GM18873 (cell line): ENCODE measurements around the gene SORCS2.

Experiments used
- ATAC-seq: cut with Tn5 transposase; IDR thresholded peaks from one replicate; pipeline ENCODE4 v1.9.1; 2021; ENCODE audit warnings: mild to moderate bottlenecking, moderate library complexity, moderate number of reproducible peaks; ENCODE audit not compliant: unreplicated experiment, low FRiP score

The SORCS2 gene

GRCh38 chr4:7699825-7700224, 507.5 kb downstream of the SORCS2 start:
- no peak for ATAC-seq

- ATAC-seq = no peak
These were observed 508.3 kb downstream of the SORCS2 start for GRCh38 chr4:7700665-7701064.

GRCh38 chr4:7701866-7702649, 509.7 kb downstream of the SORCS2 start:
- no peak for ATAC-seq

- ATAC-seq = no peak
These were observed 511.4 kb downstream of the SORCS2 start for GRCh38 chr4:7703688-7704087.

- ATAC-seq = no peak
These were observed 511.8 kb downstream of the SORCS2 start for GRCh38 chr4:7704091-7704490.

- ATAC-seq = no peak
These were observed 512.3 kb downstream of the SORCS2 start for GRCh38 chr4:7704625-7705024.

- ATAC-seq = no peak
These were observed 512.7 kb downstream of the SORCS2 start for GRCh38 chr4:7705062-7705461.

- ATAC-seq = no peak
These were observed 513.3 kb downstream of the SORCS2 start for GRCh38 chr4:7705593-7705992.

- no peak for ATAC-seq
These were observed 515.9 kb downstream of the SORCS2 start for GRCh38 chr4:7708238-7708637.

- no peak for ATAC-seq
These were observed 516.6 kb downstream of the SORCS2 start for GRCh38 chr4:7708981-7709380.

- no peak for ATAC-seq
These were observed 517.1 kb downstream of the SORCS2 start for GRCh38 chr4:7709431-7709830.

- no peak for ATAC-seq
These were observed 517.8 kb downstream of the SORCS2 start for GRCh38 chr4:7710126-7710525.

- no peak for ATAC-seq
These were observed 518.4 kb downstream of the SORCS2 start for GRCh38 chr4:7710576-7711306.

- ATAC-seq = no peak
These were observed 519.1 kb downstream of the SORCS2 start for GRCh38 chr4:7711307-7711963.

- no peak for ATAC-seq
These were observed 519.8 kb downstream of the SORCS2 start for GRCh38 chr4:7712021-7712671.

GRCh38 chr4:7713757-7714156, 521.4 kb downstream of the SORCS2 start:
- ATAC-seq = no peak

GRCh38 chr4:7714176-7714575, 521.8 kb downstream of the SORCS2 start:
- ATAC-seq = no peak

GRCh38 chr4:7714738-7715137, 522.4 kb downstream of the SORCS2 start:
- no peak for ATAC-seq

GRCh38 chr4:7715271-7716009, 523.1 kb downstream of the SORCS2 start:
- ATAC-seq = no peak

GRCh38 chr4:7716010-7716721, 523.8 kb downstream of the SORCS2 start:
- ATAC-seq = no peak
